HG03520 (cell line): Measurements from ENCODE around the gene MRI1.
"Not testable (repeated sequence)": the region's sequence is repeated elsewhere in the genome, so short reads cannot be mapped to it uniquely, and the experiment has no call there.

Source experiments
- ATAC-seq: cut with Tn5 transposase; IDR thresholded peaks from one replicate; pipeline ENCODE4 v1.9.1; 2021; ENCODE audit warnings: mild to moderate bottlenecking, moderate library complexity; ENCODE audit not compliant: unreplicated experiment

Gene MRI1

DNA sequence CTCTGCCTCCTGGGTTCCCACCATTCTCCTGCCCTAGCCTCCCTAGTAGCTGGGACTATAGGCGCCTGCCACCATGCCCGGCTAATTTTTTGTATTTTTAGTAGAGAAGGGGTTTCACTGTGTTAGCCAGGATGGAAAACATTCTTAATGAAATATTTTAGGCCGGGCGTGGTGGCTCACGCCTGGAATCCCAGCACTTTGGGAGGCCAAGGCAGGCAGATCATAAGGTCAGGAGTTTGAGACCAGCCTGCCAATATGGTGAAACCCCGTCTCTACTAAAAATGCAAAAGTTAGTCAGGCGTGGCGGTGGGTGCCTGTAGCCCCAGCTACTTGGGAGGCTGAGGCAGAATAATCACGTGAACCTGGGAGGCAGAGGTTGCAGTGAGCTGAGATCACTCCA lies 29.0 kb downstream of the MRI1 start:
- not testable (repeated sequence) for ATAC-seq

GRCh38 chr19:13794398-13794756 lies 30.1 kb downstream of the MRI1 start:
- no peak for ATAC-seq

GRCh38 chr19:13794757-13795589 lies 30.7 kb downstream of the MRI1 start, which contains the start of gene ZSWIM4:
ZSWIM4 (plus strand) TSS chr19:13795443; CDS start chr19:13795649, 206 bp downstream.
- peak; percentile 94 for ATAC-seq

- ATAC-seq = no peak
Measured at GRCh38 chr19:13795595-13796300, 31.4 kb downstream of the MRI1 start.

- no peak for ATAC-seq
Measured at GRCh38 chr19:13796301-13797057, 32.2 kb downstream of the MRI1 start.

DNA sequence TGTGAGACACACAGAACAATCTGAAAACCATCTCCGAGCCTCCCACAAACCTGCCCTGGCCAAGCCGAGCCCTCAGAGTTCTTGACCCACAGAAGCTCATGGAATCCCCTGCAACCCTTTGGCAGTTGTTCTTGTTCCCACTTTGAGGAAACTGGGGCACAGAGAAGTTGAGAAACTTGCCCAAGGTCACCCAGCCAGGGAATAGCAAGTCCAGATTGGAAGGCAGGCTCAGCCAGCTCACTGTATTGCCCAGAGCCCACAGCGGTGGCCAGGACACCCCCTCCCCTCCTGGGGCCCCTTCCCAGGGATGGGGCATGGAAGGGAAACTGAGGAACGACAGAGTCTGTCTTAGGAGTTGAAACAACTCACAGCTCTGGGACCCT lies 32.7 kb downstream of the MRI1 start:
- ATAC-seq = no peak

DNA sequence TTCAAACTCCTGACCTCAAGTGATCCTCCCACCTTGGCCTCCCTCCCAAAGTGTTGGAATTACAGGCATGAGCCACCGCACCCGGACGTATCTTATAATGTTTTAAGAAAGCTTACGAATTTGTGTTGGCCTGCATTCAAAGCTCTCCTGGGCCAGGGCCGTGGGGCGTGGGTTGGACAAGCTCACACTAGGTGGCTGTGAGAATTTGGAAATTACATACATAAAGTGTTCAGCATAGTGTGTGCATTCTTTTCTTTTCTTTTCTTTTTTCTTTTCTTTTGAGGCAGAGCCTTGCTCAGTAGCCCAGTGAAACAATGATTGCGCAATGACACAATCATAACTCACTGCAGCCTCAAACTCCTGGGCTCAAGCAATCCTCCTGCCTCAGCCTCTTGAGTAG lies 33.5 kb downstream of the MRI1 start:
- no peak for ATAC-seq

DNA sequence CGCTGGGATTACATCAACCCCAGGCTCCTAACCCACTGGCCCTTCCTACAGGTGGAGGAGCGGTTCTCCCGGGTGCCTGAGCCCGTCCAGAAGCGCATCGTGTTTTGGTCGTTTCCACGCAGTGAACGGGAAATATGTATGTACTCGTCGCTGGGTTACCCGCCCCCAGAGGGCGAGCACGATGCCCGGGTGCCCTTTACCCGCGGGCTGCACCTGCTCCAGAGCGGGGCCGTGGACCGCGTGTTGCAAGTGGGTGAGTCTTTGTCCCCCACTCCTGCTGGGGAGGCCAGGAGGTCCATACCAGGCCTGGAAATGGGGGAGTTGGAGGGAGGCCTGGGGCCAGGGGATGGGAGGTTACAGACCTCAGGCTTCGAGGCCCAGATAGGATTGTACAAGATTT lies 35.3 kb downstream of the MRI1 start:
- no peak for ATAC-seq

GRCh38 chr19:13803038-13803437 lies 38.7 kb downstream of the MRI1 start:
- ATAC-seq = no peak

DNA sequence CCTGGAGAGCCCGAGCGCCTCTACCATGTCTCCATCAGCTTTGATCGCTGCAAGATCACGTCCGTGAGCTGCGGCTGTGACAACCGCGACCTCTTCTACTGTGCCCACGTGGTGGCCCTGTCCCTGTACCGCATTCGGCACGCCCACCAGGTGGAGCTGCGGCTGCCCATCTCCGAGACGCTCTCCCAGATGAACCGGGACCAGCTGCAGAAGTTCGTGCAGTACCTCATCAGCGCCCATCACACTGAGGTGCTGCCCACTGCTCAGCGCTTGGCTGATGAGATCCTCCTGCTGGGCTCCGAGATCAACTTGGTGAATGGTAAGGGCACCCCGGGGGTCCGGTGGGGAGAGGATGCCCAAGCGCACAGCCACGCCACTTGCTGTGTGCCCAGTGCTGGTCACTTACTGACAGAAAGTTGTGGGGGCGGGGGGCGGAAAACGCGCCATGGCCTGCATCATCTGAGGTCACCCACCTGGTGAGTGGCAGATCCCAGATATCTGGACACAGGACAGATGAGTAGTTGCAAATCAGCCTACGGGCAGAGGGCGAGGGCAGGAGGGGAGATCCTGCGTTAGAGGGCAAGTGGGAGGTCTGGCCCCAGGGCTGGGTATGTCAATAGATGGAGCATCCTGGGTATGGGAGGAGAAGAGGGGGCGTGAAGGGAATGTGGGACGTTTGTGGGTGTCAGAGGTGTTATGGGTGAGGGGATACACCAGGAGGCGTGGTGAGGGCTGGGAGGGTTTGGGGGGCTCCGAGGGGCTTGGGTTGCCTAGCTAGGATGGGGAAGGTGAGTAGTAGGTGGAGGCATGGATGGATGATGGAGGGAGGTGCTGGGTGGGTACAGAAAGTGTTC lies 40.7 kb downstream of the MRI1 start:
- ATAC-seq = no peak

GRCh38 chr19:13806728-13807127 lies 42.4 kb downstream of the MRI1 start:
- ATAC-seq = no peak

GRCh38 chr19:13807421-13808021 lies 43.2 kb downstream of the MRI1 start:
- ATAC-seq = no peak

DNA sequence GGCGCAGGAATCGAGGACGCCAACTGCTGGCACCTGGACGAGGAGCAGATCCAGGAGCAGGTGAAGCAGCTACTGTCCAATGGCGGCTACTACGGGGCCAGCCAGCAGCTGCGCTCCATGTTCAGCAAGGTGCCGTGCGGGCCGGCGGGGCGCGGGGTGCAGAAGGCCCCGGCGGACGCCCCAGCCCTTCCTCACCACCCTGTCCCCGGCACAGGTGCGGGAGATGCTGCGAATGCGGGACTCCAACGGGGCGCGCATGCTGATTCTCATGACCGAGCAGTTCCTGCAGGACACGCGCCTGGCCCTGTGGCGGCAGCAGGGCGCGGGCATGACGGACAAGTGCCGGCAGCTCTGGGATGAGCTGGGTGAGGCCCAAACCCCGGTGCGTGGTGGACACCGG lies 44.5 kb downstream of the MRI1 start:
- no peak for ATAC-seq

- no peak for ATAC-seq
Measured at GRCh38 chr19:13812544-13812943, 48.2 kb downstream of the MRI1 start.

GRCh38 chr19:13813147-13813546 lies 48.8 kb downstream of the MRI1 start:
- no peak for ATAC-seq

GRCh38 chr19:13814550-13814949 lies 50.2 kb downstream of the MRI1 start:
- ATAC-seq = no peak

GRCh38 chr19:13817018-13817614 lies 52.8 kb downstream of the MRI1 start:
- no peak for ATAC-seq

- no peak for ATAC-seq
Measured at GRCh38 chr19:13817615-13818371, 53.5 kb downstream of the MRI1 start.

DNA sequence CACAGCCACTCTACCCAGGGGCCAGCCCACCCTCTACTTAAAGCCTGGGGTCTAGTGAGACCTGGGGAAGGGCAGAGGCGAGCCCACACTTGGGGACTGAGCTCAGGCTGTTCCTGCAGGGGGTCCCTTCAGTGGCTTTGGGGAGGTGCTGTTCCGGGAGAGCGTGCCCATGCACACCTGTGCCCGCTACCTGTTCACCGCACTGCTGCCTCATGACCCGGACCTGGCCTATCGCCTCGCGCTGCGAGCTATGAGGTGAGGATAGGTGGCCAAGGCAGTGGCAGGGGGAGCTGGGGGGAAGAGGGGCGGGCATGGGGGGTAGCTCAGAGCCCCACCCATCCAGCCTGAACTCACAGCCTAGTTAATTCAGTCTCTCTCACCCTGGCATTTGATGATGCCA lies 54.9 kb downstream of the MRI1 start:
- ATAC-seq = no peak
